ENCODE data around the gene ZNF236. TPM values are rescaled to one million over a fixed set of nuclear protein-coding genes. Genes with fewer than 3 reads are reported as not detected.

The ZNF236 gene
- total RNA-seq, 2 experiments from 2014 or later: 6.6 to 16.1 TPM

DNA sequence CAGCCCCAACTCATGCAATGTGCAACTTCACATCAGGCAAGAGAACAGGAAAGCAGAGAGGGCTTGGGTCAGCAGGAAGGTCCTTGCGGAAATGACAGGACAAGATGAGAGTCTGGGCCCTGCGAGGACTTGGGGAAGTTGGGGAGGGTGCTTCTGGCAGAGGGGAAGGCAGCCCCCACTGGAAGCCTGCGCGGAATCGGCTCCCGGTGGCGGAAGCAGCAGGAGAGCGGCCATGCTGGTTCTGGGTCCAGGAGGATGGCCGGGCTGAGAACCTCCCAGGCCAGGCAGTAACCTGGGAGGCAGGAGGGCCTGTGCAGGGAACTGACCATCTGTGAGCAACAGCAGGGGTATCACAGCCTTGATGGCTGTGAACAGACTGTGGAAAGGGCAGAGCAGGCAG is 197.3 kb downstream of the ZNF236 start:
- Histone ChIP-seq H3K4me2 (ENCODE audit: low read length) (no peak overlapping the region), H3K4me1 (ENCODE audit: insufficient read depth, low read length, poor library complexity, severe bottlenecking) (no peaks in the 10 kb centered on the region), H3K4me3 (ENCODE audit: low read depth, low read length, poor library complexity, severe bottlenecking) (no peak overlapping the region), H2AFZ (ENCODE audit: low read length) (no peak overlapping the region), H4K20me1 (ENCODE audit: insufficient read depth, low read length) (no peaks in the 10 kb centered on the region), H3K27ac (ENCODE audit: low read depth, low read length, poor library complexity, severe bottlenecking) (no peak overlapping the region), H3K9me2 (ENCODE audit: insufficient read depth, low read length) (no peaks in the 10 kb centered on the region), H3K79me2 (ENCODE audit: insufficient read depth, low read depth, low read length) (no peaks in the 10 kb centered on the region), H3K9me3 (ENCODE audit: low read length) (no peaks in the 10 kb centered on the region), H3K36me3 (ENCODE audit: insufficient read depth, low read length) (no peaks in the 10 kb centered on the region)
- ChIA-PET POLR2A (no interaction called here), CTCF (ENCODE audit: unreplicated experiment) (no interaction called here)
- BruUV-seq (replicated peaks): no TSS peak
- TF ChIP-seq EZH2phosphoT487 (IDR thresholded peaks at IDR 0.05; ENCODE audit: borderline replicate concordance, low read depth, low read length): no peak
- TF ChIP-seq, protein P1, sequence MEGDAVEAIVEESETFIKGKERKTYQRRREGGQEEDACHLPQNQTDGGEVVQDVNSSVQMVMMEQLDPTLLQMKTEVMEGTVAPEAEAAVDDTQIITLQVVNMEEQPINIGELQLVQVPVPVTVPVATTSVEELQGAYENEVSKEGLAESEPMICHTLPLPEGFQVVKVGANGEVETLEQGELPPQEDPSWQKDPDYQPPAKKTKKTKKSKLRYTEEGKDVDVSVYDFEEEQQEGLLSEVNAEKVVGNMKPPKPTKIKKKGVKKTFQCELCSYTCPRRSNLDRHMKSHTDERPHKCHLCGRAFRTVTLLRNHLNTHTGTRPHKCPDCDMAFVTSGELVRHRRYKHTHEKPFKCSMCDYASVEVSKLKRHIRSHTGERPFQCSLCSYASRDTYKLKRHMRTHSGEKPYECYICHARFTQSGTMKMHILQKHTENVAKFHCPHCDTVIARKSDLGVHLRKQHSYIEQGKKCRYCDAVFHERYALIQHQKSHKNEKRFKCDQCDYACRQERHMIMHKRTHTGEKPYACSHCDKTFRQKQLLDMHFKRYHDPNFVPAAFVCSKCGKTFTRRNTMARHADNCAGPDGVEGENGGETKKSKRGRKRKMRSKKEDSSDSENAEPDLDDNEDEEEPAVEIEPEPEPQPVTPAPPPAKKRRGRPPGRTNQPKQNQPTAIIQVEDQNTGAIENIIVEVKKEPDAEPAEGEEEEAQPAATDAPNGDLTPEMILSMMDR (conservative IDR thresholded peaks at IDR 0.05; ENCODE audit: low read length): no peak
- DNase-seq (ENCODE audit: low spot score): no peak
- intact Hi-C loops (cut with micrococcal nuclease; ENCODE audit: unreplicated experiment): no loop called here

Small RNA genes within 50 kb of the gene (small RNA-seq; reads per million reads assigned to genes)
- gene RF00017 (not detected), gene RNU6-346P (not detected)
